ENCODE measurements around the gene ZFYVE9.
"Not testable (repeated sequence)": the region's sequence is repeated elsewhere in the genome, so short reads cannot be mapped to it uniquely, and the experiment has no call there.

ZFYVE9 gene

GRCh38 chr1:52180176-52180575, 38.3 kb downstream of the ZFYVE9 start:
- no peak for DNase-seq (ENCODE audit: low read depth)
- TF ChIP-seq CTCF (IDR thresholded peaks at IDR 0.05; ENCODE audit: control insufficient read depth, insufficient read depth, low read depth, low read length, missing control alignments), result no peak
- H3K4me3 ChIP-seq (ENCODE audit: control insufficient read depth, low read depth, low read length), result no peak overlapping the region

GRCh38 chr1:52181759-52182158, 39.9 kb downstream of the ZFYVE9 start:
- not testable (repeated sequence) for DNase-seq (ENCODE audit: low read depth); H3K4me3 ChIP-seq (ENCODE audit: control insufficient read depth, low read depth, low read length)

- H3K4me3 ChIP-seq (ENCODE audit: control insufficient read depth, low read depth, low read length); DNase-seq (ENCODE audit: low read depth): not testable (repeated sequence)
Observed at GRCh38 chr1:52182328-52182727, 40.4 kb downstream of the ZFYVE9 start.

- no peak overlapping the region for H3K4me3 ChIP-seq (ENCODE audit: control insufficient read depth, low read depth, low read length)
- DNase-seq (ENCODE audit: low read depth), result no peak
Observed at GRCh38 chr1:52182874-52183400, 41.0 kb downstream of the ZFYVE9 start.

GRCh38 chr1:52186449-52186848, 44.6 kb downstream of the ZFYVE9 start:
- no peak for TF ChIP-seq CTCF (IDR thresholded peaks at IDR 0.05; ENCODE audit: control insufficient read depth, insufficient read depth, low read depth, low read length, missing control alignments)
- DNase-seq (ENCODE audit: low read depth), result no peak
- H3K4me3 ChIP-seq (ENCODE audit: control insufficient read depth, low read depth, low read length), result no peak overlapping the region

More at GRCh38 chr1:52182874-52183400, 41.0 kb downstream of the ZFYVE9 start:
- no peak for TF ChIP-seq CTCF (IDR thresholded peaks at IDR 0.05; ENCODE audit: control insufficient read depth, insufficient read depth, low read depth, low read length, missing control alignments)

- no peak for TF ChIP-seq CTCF (IDR thresholded peaks at IDR 0.05; ENCODE audit: control insufficient read depth, insufficient read depth, low read depth, low read length, missing control alignments)
- no peak overlapping the region for H3K4me3 ChIP-seq (ENCODE audit: control insufficient read depth, low read depth, low read length)
- DNase-seq (ENCODE audit: low read depth), result no peak
Observed at GRCh38 chr1:52189898-52190480, 48.1 kb downstream of the ZFYVE9 start.

GRCh38 chr1:52190500-52191252, 48.8 kb downstream of the ZFYVE9 start:
- no peak for DNase-seq (ENCODE audit: low read depth)
- TF ChIP-seq CTCF (IDR thresholded peaks at IDR 0.05; ENCODE audit: control insufficient read depth, insufficient read depth, low read depth, low read length, missing control alignments), result no peak
- H3K4me3 ChIP-seq (ENCODE audit: control insufficient read depth, low read depth, low read length), result no peak overlapping the region

Data from AG09309 (cell line).